Measurements from ENCODE around the gene VWA7.

VWA7 gene

DNA sequence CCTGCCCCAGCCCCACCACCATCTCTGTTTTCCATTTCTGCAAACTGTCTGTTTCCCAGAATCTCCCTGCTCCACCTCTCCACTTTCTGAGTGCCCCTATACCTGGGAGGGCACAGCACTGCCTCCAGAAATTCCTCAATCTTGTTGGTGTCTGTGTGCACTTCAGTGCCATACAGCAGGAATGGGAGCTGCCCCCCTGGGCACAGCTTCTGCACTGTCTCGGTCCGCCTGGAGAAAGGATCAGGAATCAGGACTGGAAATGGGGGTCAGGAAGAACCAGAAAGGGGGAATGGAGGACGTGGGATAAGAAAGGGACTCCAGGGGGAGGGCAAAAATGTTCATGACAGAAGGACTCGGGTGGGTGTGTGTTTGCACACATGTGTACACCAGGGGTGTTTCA, 43.4 kb downstream of the VWA7 start:
- DNase-seq (ENCODE audit: insufficient read length, low spot score), result no peak
- FAIRE-seq, result no peak

DNA sequence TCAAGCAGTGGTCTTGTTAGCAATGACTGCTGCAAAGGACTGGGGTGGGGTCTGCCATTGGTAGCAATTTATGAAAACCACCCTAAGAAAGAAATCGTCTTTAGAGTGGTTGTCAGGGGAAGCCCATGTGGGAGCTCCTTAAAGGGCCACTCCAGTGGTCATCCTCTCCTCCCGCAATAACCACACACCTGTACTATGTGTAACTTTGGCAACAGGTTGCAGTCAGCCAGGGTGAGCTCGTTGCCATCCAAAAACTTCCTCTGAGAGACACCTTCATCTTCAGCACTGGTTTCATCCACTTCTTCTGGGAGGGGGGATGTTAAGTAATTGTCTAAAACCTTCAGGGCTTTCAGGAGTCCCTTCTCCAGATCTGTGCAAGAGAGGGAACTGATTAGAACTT, 45.1 kb downstream of the VWA7 start:
- FAIRE-seq, result no peak
- DNase-seq (ENCODE audit: insufficient read length, low spot score), result no peak

DNA sequence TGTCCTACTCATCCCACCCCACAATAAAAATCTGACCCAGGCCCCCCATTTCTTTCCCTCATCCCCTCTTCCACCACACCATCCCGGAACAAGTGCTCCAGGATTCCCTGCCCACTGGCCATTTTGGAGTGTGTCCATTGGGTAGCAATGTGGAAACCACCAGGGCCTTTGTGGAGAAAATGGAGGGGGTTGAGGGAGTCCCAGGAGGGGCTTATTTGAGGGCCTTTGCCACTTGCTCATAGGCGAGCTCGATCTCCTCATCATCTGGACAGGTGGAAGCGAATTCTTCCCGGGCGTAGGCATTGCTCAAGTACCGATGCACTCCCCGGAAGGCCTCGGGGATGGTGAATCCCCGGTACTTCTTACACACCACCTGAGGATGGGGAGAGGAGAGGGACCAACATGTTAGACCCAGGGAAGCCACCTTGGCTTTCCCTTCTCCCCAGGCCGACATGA, 46.5 kb downstream of the VWA7 start:
- no peak for FAIRE-seq
- no peak for DNase-seq (ENCODE audit: insufficient read length, low spot score)

DNA sequence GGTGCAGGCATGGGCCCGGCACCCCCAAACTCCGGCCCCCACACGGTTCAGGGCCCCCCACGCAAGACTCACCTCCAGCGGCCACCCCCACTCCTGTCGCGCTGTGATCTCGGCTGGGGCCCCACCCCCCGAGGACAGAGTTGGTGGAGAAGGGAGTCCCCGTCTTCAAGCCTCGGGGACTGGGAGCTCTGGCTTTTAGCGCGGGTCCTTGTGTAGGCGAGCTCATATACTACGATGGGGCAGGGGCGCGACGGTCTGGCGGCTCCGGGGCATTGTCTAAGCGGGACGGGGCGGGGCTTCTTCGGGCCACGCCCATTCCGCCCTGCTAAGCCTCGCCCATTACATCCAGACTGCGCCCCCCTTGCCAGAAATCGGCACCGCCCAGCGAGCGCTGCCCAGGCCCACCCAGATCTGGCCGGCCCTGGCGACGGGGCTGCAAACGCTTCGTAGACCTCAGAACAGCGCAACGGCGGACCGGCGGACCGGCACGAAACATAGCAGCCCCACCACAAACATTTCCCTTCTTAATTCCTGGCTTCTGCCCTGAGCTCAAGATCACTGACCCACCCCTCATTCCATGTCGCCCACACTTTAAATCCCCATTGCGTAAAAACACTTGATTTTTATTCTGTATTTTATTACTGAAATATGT, 47.0 kb downstream of the VWA7 start:
- peak; percentile 85 for DNase-seq (ENCODE audit: insufficient read length, low spot score)
- FAIRE-seq, result peak; percentile 88

DNA sequence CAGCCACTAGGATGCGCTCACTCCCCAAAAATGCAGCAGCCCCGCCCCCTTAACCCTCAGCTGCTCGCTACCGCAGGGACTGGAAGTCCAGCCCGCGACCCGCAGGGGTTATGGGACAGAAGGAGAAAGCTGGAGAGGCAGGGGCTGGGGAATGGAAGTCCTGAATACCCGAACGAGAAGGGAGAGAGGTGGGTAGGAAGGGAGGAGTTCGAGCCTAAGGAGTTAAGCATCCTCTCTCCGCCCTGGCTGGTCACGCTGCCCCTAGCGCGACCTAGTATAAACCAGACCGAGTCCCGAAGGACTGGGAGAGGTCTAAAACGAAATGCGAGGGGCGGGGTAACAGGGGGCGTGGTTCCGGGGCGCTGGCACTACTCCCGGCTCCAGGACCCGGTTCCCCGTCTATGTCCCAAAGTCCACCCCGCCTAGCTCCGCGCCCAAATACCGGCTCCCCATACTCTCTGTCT, 47.6 kb downstream of the VWA7 start:
- DNase-seq (ENCODE audit: insufficient read length, low spot score), result peak; percentile 87
- no peak for FAIRE-seq

DNA sequence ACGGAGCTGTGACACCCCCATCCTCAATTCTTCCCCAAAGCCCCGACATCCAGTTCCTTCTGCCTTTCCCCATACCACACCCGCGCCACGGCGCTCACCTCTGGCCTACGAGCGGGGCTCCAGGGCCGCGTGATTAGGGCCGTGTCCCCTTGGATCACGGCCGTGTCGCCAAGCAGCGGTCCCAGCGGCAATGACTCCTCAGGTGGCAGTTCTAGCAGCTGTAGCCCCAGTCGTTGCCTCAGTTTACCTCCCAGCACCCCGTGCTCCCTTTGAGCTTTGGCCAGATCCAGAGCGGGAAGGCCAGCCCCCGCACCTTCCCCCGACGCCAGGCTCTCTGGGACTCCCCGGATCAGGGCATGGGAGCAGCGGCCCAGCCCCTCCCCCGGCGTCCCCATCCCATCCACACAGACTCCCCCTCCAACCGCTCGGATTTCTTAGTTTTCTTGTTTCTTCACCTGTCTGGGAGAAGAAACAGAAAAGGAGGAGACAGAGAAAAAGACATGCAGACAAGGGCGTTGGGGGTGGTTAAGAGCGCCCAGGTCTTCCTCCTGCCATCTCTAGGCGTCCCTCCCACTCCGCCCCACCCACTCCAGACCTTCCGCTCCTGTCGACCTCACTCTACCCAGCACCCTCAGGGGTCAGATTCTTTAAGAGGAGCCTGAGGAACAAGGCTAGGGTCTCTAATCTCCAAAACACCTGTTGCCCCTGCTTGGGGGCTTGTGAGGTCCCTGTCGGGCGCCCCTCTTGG, 48.2 kb downstream of the VWA7 start, which contains the start of gene DDAH2:
TSS of gene DDAH2 (minus strand) at position 533 of the 748 bp plus-strand sequence. CDS start at position 395, 138 bp downstream.
- DNase-seq (ENCODE audit: insufficient read length, low spot score) (no peak), FAIRE-seq (no peak)

DNA sequence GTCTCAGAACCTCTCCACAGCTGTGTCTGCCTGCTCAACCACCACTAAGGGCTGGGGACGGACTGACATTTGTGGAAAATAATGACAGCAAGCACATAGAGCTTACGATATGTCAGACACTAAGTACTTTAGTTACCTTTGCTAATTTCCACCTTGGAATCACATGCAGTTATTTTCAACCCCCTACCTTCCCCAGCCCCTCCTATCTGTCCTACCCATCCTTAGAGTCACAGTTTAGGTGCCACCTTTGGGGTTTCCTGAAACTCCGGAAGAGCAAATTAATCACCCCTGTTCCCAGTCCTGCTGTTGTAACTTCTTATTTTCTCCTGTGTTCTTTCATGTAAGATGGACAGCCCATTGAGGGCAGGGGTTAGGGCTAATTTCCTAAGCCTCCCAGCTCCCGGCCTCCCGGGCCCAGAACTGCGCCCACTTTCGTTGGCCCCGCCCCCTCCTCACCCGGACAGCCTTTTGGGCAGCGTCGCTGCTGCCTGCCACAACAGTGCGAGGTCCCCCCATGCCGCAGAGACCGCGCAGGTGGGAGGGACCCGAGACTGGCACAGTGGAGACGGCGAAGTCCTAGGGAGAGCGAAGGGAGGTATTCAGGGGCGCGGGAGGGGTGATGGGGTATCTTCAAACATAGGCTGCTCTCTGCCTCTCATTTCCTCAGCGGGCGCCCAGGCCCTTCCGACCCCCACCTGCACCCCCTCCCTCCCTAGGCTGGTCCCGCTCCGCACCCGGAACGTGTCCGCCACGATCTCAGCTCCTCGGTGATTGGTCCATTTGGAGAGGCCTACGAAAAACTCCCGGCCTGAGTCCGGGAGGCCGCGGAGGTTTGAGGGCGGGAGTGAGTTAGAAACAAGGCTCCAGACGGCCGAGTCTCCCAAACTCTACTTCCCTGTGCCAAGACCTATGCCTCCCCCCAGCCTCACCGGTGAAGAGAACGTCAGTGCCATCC, 49.1 kb downstream of the VWA7 start:
- FAIRE-seq (no peak), DNase-seq (ENCODE audit: insufficient read length, low spot score) (no peak)

DNA sequence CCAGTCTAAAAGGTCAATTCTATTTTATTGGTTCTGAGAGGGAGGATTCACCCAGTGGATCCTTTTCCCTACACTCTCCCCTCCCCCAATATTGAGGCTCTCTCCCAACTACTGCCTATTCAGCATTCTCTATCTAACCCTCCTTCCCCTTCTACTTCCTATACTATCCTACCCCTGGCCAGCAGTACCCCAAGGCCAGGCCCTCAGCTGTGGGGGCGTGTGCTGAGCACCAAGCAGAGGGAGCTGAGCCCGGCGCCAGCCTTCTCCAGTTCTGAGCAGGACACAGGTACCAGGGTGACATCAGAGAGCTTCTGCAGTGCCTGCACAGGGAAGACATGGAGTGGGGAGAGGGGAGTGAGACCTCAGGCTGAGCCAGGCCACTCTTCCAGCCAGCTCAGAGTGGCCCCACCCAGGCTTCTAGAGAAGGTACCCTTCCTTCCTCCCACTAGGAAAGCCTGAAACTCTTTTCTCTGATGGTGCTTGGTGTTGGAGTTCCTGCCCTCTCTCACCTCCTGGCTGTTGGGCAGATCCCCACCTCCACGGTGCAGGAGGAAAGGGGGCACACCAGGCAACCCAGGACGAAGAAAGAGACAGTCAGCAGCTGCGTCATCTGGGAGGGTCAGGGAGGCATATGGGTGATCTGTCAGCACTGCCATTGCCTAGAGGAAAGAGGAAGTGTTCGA, 50.0 kb downstream of the VWA7 start:
- DNase-seq (ENCODE audit: insufficient read length, low spot score) (no peak), FAIRE-seq (no peak)

DNA sequence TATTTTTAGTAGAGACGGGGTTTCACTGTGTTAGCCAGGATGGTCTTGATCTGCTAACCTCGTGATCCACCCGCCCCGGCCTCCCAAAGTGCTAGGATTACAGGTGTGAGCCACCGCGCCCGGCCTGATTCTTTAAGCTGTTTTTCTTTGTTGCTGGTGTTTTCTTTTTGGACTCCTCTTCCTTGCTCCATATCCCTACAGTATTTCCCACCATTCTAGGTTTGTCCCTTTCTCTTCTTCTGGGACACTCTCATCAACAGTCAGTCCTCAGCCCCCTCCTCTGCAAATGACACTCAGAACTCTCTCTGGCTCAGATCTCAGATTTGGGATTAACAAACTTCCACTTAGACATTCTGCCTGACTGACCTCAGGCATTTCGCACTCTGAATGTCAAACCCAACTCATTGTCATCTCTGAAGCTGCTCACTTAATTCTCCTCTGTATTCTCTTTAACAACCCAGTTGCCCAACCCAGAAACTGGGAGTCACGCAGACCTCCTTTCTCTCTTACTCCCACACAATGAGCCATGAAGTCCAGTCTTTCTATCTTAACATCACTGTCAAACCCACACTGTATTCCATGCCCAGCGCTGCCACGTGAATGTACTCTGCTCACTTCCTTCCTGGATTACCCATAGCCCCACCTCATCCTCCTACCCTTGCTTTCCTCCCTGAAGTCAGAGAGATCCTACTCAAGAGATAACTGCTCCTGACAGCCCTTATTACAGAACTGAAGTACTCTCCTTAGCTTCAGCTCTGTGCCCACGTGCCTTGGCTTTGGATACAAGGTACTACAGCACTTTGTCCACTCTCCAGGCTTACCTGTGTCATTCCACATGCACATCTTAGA, 51.4 kb downstream of the VWA7 start:
- DNase-seq (ENCODE audit: insufficient read length, low spot score), result no peak
- no peak for FAIRE-seq

DNA sequence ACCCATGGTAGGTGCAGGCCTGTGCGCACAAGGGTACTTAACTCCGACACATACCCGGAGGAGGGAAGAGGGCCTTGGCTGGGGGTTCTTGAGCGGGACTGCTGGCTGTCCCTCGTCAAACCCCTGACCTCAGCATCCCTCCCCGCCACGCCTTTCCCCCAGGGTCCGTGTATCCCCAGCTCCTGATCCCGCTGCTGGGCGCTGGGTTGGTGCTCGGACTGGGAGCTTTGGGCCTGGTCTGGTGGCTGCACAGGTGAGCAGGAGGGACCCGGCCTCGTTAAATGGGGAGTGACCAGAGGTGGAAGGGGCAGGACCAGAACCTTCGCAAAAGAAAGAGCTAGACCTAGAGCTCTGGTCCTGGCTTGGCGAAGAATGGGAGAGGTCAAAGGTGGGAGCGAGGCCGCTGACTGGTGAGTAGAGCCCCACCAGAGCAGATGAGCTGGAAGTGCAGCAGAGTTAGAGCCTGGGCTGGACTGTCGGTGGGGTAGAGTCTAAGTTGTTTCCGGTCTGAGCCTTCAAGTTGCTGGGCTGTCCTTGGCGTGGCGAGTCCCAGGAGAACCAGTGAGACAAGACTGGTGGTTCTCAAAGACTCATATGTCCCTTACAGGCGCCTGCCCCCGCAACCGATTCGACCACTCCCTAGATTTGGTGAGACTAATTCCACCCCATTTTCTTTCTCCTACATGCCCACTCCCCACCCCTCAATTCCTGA, 53.0 kb downstream of the VWA7 start:
- FAIRE-seq (no peak), DNase-seq (ENCODE audit: insufficient read length, low spot score) (no peak)

DNA sequence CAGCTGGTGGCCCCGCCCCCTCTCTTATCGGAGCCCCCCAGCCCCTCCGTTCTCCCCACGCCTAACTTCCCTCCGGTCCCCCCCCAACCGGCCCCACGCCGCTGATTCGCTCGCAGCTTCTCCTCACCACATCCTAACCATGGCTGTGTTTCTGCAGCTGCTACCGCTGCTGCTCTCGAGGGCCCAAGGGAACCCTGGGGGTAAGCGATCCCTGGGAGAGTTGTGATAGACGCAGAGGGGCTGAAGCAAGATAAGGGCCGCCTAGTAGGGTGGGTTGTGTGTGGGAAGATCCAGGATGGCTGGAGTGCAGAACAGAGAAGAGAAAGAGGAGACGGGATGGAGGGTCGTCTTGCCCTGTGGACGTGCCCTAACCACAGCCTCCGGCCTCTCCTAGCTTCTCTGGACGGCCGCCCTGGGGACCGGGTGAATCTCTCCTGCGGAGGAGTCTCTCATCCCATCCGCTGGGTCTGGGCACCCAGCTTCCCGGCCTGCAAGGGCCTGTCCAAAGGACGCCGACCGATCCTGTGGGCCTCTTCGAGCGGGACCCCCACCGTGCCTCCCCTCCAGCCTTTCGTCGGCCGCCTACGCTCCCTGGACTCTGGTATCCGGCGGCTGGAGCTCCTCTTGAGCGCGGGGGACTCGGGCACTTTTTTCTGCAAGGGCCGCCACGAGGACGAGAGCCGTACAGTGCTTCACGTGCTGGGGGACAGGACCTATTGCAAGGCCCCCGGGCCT, 53.7 kb downstream of the VWA7 start, which contains the start of gene MPIG6B:
TSS of gene MPIG6B (plus strand) at position 129 of the 735 bp plus-strand sequence. CDS start at position 140, 11 bp downstream.
- FAIRE-seq (no peak), DNase-seq (ENCODE audit: insufficient read length, low spot score) (no peak)

DNA sequence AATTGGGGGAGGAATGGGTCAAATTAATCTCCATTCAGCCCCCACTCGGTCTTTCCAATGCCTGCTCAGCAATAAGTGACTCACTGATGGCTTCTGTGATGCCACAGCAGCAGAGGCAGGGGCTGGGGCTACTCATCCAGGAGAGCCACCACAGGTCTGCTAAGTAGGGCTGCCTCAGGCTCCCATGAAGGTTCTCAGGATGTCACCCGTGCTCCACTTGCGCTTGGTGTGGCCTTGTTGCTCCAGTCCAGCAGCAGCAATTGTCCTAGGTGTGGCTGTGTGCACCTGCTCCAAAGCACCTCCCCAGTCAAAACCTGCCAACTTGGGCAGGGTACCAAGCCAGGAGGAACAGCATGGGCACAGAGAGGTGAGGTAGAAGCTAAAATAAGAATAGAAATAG, 55.0 kb downstream of the VWA7 start:
- FAIRE-seq (no peak), DNase-seq (ENCODE audit: insufficient read length, low spot score) (no peak)

DNA sequence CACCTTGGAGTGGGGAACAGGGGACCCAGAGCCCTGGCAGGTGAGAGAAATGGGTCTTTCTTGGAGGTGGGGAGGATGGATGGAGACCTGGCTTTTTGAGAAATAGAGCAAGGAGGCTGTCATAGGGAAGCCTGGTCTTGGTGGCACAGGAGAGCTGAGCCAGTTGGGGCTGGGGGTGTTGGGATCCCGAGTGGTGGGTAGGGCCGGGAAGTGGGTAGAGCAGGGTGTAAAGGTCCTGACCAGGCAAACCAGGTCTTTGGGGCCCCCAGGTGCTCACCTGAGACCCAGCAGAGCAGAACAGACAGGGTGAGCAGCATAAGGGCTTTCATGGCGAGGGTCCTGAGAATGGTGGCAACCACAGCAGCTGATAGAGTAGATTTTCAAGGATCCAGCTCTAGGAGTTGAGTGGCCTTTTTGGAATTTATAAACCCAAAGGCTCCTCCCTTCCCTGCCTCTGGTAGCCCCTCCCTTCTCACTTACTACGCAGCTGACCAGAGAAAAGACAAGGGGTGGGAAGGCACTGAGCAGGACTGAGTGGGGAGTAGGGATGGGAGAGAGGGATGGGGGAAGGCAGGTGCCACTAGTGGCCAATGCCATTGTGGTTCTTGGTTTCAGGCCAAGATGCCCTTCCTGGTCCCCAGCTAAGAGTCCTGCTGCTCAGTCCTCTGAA, 55.6 kb downstream of the VWA7 start, which contains the start of gene LY6G6C:
TSS of gene LY6G6C (minus strand) at position 396 of the 670 bp plus-strand sequence. CDS start at position 329, 67 bp downstream.
- FAIRE-seq (no peak), DNase-seq (ENCODE audit: insufficient read length, low spot score) (no peak)

DNA sequence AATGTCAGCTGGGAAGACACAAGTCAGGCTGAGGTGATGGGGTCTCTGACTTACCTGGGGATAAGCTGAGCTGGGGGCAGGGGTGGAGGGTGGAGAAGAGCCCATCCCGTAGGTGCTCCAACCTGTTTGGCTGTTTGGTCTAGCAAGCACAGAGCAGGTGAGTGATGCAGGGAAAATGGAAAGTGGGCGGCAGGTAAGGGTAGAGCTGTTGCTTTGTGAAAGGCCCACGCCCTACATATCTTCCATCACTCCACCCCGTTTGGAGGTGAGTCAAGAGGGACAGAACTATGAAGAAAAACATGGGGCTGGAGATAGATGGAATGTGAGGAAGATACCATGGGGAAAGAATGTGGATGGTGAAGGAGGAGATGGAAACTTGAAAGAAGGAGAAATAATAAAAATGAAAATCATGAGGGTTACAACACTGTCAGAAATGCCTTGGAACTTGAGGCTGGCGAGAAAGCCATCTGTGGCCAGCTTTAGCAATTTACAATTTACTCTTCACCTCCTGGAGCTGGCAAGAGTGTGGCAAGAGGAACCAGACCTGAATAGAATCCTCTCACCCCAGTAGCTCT, 56.8 kb downstream of the VWA7 start:
- FAIRE-seq (no peak), DNase-seq (ENCODE audit: insufficient read length, low spot score) (no peak)

DNA sequence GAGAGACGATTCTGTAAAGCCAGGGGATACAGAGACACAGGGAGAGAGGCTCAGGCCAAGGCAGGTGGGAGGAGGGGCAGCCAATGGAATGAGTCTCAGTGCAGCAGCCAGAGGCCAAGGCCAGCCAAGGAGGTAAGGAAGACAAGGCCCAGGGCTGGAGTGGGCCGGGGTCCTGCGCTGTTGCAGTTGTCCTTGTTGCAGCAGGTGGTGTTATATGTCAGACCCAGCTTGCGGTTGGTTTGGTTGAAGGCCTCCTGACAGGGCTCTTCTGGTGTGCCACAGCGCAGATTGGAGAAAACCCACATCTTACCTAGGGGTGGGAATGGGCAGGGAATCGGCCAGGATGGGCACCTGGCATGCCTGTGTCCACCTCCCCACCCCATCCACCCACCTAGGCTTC, 58.1 kb downstream of the VWA7 start:
- FAIRE-seq, result no peak
- DNase-seq (ENCODE audit: insufficient read length, low spot score), result no peak

DNA sequence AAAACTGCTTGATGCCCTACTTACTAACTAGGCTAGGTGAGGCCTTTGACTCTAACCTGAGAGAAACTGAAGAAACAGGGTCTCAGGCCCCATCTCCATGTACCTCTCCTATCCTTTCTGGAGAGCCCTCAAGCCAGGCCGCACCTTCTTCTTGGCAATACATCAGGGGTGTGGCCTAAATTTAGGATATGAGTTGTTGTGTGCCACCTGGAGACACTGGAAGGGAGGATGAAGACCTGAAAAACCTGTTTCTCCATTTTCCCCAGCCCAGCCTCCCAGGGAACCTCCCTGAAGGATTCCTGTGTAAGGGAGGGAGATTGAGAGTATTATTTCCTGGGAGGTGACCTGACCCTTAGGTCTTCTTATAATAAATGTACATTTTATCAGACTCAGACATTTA, 58.9 kb downstream of the VWA7 start:
- FAIRE-seq (no peak), DNase-seq (ENCODE audit: insufficient read length, low spot score) (no peak)
